NCI-H2081 treated with DMSO at 0.1 percent for 48 hours (cell line): ENCODE results near the gene CTU1.

Experiments
- DNase-seq: peaks from one replicate; lab custom pipeline; 2025; lab: John Stamatoyannopoulos, UW

The CTU1 gene

GRCh38 chr19:51131780-51132680 is 23.8 kb upstream of the CTU1 start:
- no peak for DNase-seq

- no peak for DNase-seq
Measured at GRCh38 chr19:51129716-51130115, 21.5 kb upstream of the CTU1 start.

GRCh38 chr19:51128227-51128626 is 20.0 kb upstream of the CTU1 start:
- no peak for DNase-seq

GRCh38 chr19:51127755-51128154 is 19.5 kb upstream of the CTU1 start:
- DNase-seq, result no peak

- DNase-seq, result no peak
Measured at GRCh38 chr19:51127032-51127431, 18.8 kb upstream of the CTU1 start.

GRCh38 chr19:51125421-51126075 is 17.3 kb upstream of the CTU1 start:
- DNase-seq, result no peak

- DNase-seq, result no peak
Measured at GRCh38 chr19:51124729-51125128, 16.5 kb upstream of the CTU1 start, which contains the start of gene SIGLEC9. TSS of gene SIGLEC9 (plus strand) at chr19:51124906. CDS start at chr19:51124975, 69 bp downstream.

- no peak for DNase-seq
Measured at GRCh38 chr19:51124216-51124615, 16.0 kb upstream of the CTU1 start.

GRCh38 chr19:51123802-51124201 is 15.6 kb upstream of the CTU1 start:
- DNase-seq, result no peak

- no peak for DNase-seq
Measured at GRCh38 chr19:51123381-51123800, 15.2 kb upstream of the CTU1 start.

GRCh38 chr19:51122112-51122981 is 14.1 kb upstream of the CTU1 start:
- no peak for DNase-seq

- DNase-seq, result no peak
Measured at GRCh38 chr19:51121257-51121656, 13.0 kb upstream of the CTU1 start.

GRCh38 chr19:51120160-51120559 is 12.0 kb upstream of the CTU1 start:
- no peak for DNase-seq

- no peak for DNase-seq
Measured at GRCh38 chr19:51119611-51120010, 11.4 kb upstream of the CTU1 start.

- no peak for DNase-seq
Measured at GRCh38 chr19:51119101-51119500, 10.9 kb upstream of the CTU1 start.

- no peak for DNase-seq
Measured at GRCh38 chr19:51116736-51117286, 8.6 kb upstream of the CTU1 start.

GRCh38 chr19:51114087-51114729 is 6.0 kb upstream of the CTU1 start:
- no peak for DNase-seq

- DNase-seq, result no peak
Measured at GRCh38 chr19:51111606-51112005, 3.4 kb upstream of the CTU1 start.

GRCh38 chr19:51110666-51110971 is 2.4 kb upstream of the CTU1 start:
- no peak for DNase-seq

GRCh38 chr19:51108805-51109146 is 567 bp upstream of the CTU1 start:
- DNase-seq, result no peak

GRCh38 chr19:51107406-51108065 is 673 bp downstream of the CTU1 start:
- DNase-seq, result no peak
